Neural progenitor cell (in vitro differentiated cells): Measurements from ENCODE around the gene SPTBN4.

Experiments
- EZH2 ChIP-seq: fragments of 200-600 bp; sonication (generic); IDR thresholded peaks from 2 replicates; pipeline ENCODE4 v1.6.1; 2017; ENCODE audit warnings: antibody characterized with exemption, mild to moderate bottlenecking, moderate library complexity
- TF ChIP-seq, protein P1 (sequence below): fragments of 200-600 bp; sonication (generic); IDR thresholded peaks from 2 replicates; pipeline ENCODE4 v1.5.1; 2017; ENCODE audit warnings: antibody characterized with exemption, mild to moderate bottlenecking

DNA sequence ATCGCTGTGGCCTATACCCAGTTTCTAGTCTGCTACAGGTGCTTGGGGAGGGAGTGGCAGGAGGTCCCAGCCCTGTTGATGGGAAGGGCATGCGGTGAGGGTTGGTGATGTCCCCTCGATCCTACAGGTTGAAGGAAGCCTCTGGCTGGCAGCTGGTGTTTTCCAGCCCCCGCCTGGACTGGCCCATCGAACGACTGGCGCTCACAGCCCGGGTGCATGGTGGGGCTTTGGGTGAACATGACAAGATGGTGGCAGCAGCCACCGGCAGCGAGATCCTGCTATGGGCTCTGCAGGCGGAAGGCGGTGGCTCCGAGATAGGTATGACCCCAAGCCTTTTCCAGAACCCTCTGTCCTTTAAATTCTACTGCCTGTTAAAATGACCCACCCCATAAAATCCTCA, 113.8 kb downstream of the SPTBN4 start:
- TF ChIP-seq, protein P1, sequence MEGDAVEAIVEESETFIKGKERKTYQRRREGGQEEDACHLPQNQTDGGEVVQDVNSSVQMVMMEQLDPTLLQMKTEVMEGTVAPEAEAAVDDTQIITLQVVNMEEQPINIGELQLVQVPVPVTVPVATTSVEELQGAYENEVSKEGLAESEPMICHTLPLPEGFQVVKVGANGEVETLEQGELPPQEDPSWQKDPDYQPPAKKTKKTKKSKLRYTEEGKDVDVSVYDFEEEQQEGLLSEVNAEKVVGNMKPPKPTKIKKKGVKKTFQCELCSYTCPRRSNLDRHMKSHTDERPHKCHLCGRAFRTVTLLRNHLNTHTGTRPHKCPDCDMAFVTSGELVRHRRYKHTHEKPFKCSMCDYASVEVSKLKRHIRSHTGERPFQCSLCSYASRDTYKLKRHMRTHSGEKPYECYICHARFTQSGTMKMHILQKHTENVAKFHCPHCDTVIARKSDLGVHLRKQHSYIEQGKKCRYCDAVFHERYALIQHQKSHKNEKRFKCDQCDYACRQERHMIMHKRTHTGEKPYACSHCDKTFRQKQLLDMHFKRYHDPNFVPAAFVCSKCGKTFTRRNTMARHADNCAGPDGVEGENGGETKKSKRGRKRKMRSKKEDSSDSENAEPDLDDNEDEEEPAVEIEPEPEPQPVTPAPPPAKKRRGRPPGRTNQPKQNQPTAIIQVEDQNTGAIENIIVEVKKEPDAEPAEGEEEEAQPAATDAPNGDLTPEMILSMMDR: no peak
- TF ChIP-seq EZH2: no peak
